K562 (cell line): ENCODE results near the gene ANKLE1. TPM values are rescaled to one million over a fixed set of nuclear protein-coding genes. Genes with fewer than 3 reads are reported as not detected.

Experiments
- BCOR ChIP-seq: fragments of 450-650 bp; IDR thresholded peaks from 2 replicates; pipeline ENCODE4 v1.6.1; 2016
- GATAD2A ChIP-seq: fragments of 450-650 bp; IDR thresholded peaks from 2 replicates; pipeline ENCODE4 v1.6.1; 2017
- KLF16 ChIP-seq: IDR thresholded peaks from 2 replicates; pipeline ENCODE4 v1.6.1; 2016; ENCODE audit warnings: antibody characterized with exemption
- MCM5 ChIP-seq: fragments of 450-650 bp; IDR thresholded peaks from 2 replicates; pipeline ENCODE4 v1.6.1; 2016; ENCODE audit warnings: low read depth
- NCOA6 ChIP-seq: fragments of 450-650 bp; IDR thresholded peaks from 2 replicates; pipeline ENCODE4 v1.6.1; 2017; ENCODE audit warnings: mild to moderate bottlenecking
- RBM15 ChIP-seq: fragments of 200-400 bp; formaldehyde crosslinking; IDR thresholded peaks from 2 replicates; pipeline ENCODE4 v1.6.1; 2018; ENCODE audit warnings: mild to moderate bottlenecking, low read length, moderate library complexity; ENCODE audit not compliant: insufficient read depth
- RBM25 ChIP-seq: fragments of 200-400 bp; formaldehyde crosslinking; IDR thresholded peaks from 2 replicates; pipeline ENCODE4 v1.6.1; 2018; ENCODE audit warnings: low read length, low read depth, moderate library complexity; ENCODE audit not compliant: severe bottlenecking
- RHOXF2B ChIP-seq: fragments of 250-450 bp; sonication (Bioruptor Pico); conservative IDR thresholded peaks from 2 replicates; pipeline ENCODE4 v1.5.1; 2021
- SIN3B ChIP-seq: fragments of 450-650 bp; IDR thresholded peaks from 2 replicates; pipeline ENCODE4 v1.6.1; 2017; ENCODE audit warnings: low read depth, mild to moderate bottlenecking, moderate library complexity
- SIX5 ChIP-seq, 2 experiments: IDR thresholded peaks; 2 replicates each; pipeline ENCODE4 v1.6.1; 2011; ENCODE audit warnings: low read length in 2 of 2, borderline replicate concordance in 1 of 2, low read depth in 1 of 2, mild to moderate bottlenecking in 1 of 2, moderate library complexity in 1 of 2; ENCODE audit not compliant: insufficient read depth in 1 of 2
- SMAD3 ChIP-seq: fragments of 450-650 bp; formaldehyde crosslinking; conservative IDR thresholded peaks from 2 replicates; pipeline ENCODE4 v1.4.0; 2020; ENCODE audit warnings: mild to moderate bottlenecking
- SREBF2 ChIP-seq: sonication (generic); formaldehyde crosslinking; IDR thresholded peaks from 2 replicates; pipeline ENCODE4 v1.4.0; 2020; ENCODE audit warnings: mild to moderate bottlenecking, missing genetic modification reagents
- TEAD1 ChIP-seq, 2 experiments: fragments of 450-650 bp in 1 of 2; sonication (generic) in 1 of 2; formaldehyde crosslinking; IDR thresholded peaks; 2 replicates each; pipeline versions ENCODE4 v1.4.0 to v1.8.0; 2020 to 2022; ENCODE audit warnings: mild to moderate bottlenecking in 2 of 2, missing genetic modification reagents in 1 of 2
- TEAD4 ChIP-seq, 2 experiments: sonication (generic) in 1 of 2; formaldehyde crosslinking in 1 of 2; IDR thresholded peaks; 2 replicates each; pipeline versions ENCODE4 v1.6.1 to v1.8.0; 2012 to 2022; ENCODE audit warnings: borderline replicate concordance in 1 of 2, inconsistent platforms in 1 of 2, low read length in 1 of 2, mild to moderate bottlenecking in 1 of 2, missing genetic modification reagents in 1 of 2
- ZNF431 ChIP-seq: sonication (generic); formaldehyde crosslinking; IDR thresholded peaks from 2 replicates; pipeline ENCODE4 v1.8.0; 2022; ENCODE audit warnings: mild to moderate bottlenecking, missing genetic modification reagents
- polyA plus RNA-seq, 8 experiments: library from polyadenylated mRNA; depleted of rRNA in 4 of 8; stranded (reverse) in 5 of 8; unstranded in 3 of 8; fragments of >200 nt; fragmentation: Nextera tagmentation in 2 of 8; fragmentation: Illumina TruSeq in 1 of 8; extraction: Ambion mirVana in 2 of 8; extraction: Trizol in 1 of 8; gene quantifications; 2 replicates each; pipeline versions ENCODE4 v1.2.1 to v1.2.3, GENCODE V29; 2011 to 2014; ENCODE audit warnings: inconsistent platforms in 1 of 8, missing spikeins in 1 of 8
- total RNA-seq, 7 experiments: library from RNA; depleted of rRNA in 6 of 7; stranded (reverse); fragments of >200 nt in 6 of 7; fragmentation: Illumina TruSeq in 2 of 7; extraction: Trizol in 2 of 7; gene quantifications; 2 replicates each; pipeline versions ENCODE4 v1.2.1 to v1.2.3, GENCODE V29; 2011 to 2021; ENCODE audit warnings: low replicate concordance in 1 of 7
- TF ChIP-seq, protein P1 (sequence below): fragments of 200-800 bp; sonication (Bioruptor generic); IDR thresholded peaks from 2 replicates; pipeline ENCODE4 v1.6.1; 2017; ENCODE audit warnings: missing genetic modification characterization, missing compliant biosample characterization
- TF ChIP-seq, protein P2 (sequence below), 2 experiments: fragments of 450-650 bp; IDR thresholded peaks; 2 replicates each; pipeline ENCODE4 v1.6.1; 2016
- TF ChIP-seq, protein P3 (sequence below): fragments of 250-450 bp; sonication (Bioruptor Pico); IDR thresholded peaks from 2 replicates; pipeline ENCODE4 v1.6.1; 2021; ENCODE audit warnings: mild to moderate bottlenecking
- TF ChIP-seq, protein P4 (sequence below): sonication (generic); formaldehyde crosslinking; IDR thresholded peaks from 2 replicates; pipeline ENCODE4 v1.8.1; 2023; ENCODE audit warnings: missing genetic modification reagents, mild to moderate bottlenecking, borderline replicate concordance

Gene ANKLE1
- total and polyA plus RNA-seq, 9 of the 15 experiments (the other 6 are each of a cell fraction or from before 2014, with no cell fraction given), result 0.63 to 9.2 (median 2.9) TPM

DNA sequence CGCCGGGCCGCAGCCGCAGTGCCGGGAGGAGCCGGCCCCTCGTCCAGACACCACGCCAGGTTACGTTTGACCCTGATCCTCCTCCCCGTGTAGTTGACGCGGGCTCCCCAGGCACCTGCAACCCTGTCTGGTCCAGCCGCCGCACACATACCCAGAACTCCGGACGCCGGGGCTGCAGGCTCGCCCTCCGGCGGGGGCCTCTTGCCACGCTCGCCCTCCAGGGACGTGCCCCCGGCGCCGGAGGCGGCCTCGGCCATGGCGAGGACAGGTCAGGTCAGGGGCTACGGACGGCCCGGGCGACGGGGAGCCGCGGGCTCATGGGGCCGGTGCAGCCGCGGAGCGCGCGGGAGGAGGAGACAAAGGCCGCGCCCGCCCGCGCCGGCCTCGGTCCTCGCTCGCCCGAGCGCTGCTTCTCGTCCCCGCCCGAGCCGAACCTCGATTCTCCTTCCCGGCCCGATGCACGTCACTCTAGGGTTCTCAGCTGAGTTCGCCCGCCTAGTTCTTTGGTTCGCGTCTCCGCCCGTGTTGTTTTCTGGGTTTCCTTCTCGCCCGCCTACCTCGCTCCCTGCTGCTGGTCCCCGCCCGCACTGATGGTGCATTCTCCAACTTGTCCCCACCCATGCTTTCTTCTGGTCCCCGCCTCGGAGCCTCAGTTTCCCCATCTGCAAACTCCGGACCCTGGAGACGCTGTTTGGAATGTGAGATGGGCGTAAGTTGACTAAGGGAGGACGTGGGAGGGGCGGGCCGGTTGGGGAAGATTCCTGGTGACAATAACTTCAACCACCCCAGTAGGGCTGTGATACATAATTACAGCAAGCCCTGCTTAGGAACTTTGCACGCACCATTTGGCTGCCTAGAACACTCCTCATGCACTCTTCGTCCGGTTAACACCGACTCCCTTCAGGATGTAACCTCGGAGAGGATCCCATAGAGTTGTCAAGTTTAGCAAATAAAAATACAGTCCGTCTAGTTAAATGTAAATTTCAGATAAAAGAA lies 53.0 kb downstream of the ANKLE1 start, which contains the start of gene ANO8 (continued):
- TF ChIP-seq, protein P1, sequence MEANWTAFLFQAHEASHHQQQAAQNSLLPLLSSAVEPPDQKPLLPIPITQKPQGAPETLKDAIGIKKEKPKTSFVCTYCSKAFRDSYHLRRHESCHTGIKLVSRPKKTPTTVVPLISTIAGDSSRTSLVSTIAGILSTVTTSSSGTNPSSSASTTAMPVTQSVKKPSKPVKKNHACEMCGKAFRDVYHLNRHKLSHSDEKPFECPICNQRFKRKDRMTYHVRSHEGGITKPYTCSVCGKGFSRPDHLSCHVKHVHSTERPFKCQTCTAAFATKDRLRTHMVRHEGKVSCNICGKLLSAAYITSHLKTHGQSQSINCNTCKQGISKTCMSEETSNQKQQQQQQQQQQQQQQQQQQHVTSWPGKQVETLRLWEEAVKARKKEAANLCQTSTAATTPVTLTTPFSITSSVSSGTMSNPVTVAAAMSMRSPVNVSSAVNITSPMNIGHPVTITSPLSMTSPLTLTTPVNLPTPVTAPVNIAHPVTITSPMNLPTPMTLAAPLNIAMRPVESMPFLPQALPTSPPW, result peak; percentile 61; the same call in 1 of the 2 replicates
- no peak for TF ChIP-seq SIX5 (IDR thresholded peaks at IDR 0.05; ENCODE audit: borderline replicate concordance in 1 of 2, insufficient read depth in 1 of 2, low read depth in 1 of 2, low read length in 2 of 2)
- TF ChIP-seq, protein P2, sequence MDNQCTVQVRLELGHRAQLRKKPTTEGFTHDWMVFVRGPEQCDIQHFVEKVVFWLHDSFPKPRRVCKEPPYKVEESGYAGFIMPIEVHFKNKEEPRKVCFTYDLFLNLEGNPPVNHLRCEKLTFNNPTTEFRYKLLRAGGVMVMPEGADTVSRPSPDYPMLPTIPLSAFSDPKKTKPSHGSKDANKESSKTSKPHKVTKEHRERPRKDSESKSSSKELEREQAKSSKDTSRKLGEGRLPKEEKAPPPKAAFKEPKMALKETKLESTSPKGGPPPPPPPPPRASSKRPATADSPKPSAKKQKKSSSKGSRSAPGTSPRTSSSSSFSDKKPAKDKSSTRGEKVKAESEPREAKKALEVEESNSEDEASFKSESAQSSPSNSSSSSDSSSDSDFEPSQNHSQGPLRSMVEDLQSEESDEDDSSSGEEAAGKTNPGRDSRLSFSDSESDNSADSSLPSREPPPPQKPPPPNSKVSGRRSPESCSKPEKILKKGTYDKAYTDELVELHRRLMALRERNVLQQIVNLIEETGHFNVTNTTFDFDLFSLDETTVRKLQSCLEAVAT (IDR thresholded peaks at IDR 0.05), result peak in 1 of 2 experiments; percentile 91; a peak in 2 of 4 replicates
- no peak for TF ChIP-seq MCM5
- peak; percentile 85 for TF ChIP-seq SIN3B
- TF ChIP-seq, protein P3, sequence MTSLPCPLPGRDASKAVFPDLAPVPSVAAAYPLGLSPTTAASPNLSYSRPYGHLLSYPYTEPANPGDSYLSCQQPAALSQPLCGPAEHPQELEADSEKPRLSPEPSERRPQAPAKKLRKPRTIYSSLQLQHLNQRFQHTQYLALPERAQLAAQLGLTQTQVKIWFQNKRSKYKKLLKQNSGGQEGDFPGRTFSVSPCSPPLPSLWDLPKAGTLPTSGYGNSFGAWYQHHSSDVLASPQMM (CRISPR knock-in tag), result no peak
- no peak for TF ChIP-seq GATAD2A
- peak; percentile 49 for TF ChIP-seq TEAD4 (IDR thresholded peaks at IDR 0.05; ENCODE audit: low read length)
- peak; percentile 19; the same call in 1 of the 2 replicates for TF ChIP-seq TEAD4 (CRISPR knock-in tag; IDR thresholded peaks at IDR 0.05; ENCODE audit: borderline replicate concordance)
- TF ChIP-seq RHOXF2B (CRISPR knock-in tag), result 0 out of 2 replicates have a peak, but pooled peaks have one; percentile 39
- no peak for TF ChIP-seq RBM15
- TF ChIP-seq SMAD3 (CRISPR knock-in tag), result no peak
- no peak for TF ChIP-seq KLF16
- peak; percentile 97 for TF ChIP-seq BCOR
- TF ChIP-seq, protein P4, sequence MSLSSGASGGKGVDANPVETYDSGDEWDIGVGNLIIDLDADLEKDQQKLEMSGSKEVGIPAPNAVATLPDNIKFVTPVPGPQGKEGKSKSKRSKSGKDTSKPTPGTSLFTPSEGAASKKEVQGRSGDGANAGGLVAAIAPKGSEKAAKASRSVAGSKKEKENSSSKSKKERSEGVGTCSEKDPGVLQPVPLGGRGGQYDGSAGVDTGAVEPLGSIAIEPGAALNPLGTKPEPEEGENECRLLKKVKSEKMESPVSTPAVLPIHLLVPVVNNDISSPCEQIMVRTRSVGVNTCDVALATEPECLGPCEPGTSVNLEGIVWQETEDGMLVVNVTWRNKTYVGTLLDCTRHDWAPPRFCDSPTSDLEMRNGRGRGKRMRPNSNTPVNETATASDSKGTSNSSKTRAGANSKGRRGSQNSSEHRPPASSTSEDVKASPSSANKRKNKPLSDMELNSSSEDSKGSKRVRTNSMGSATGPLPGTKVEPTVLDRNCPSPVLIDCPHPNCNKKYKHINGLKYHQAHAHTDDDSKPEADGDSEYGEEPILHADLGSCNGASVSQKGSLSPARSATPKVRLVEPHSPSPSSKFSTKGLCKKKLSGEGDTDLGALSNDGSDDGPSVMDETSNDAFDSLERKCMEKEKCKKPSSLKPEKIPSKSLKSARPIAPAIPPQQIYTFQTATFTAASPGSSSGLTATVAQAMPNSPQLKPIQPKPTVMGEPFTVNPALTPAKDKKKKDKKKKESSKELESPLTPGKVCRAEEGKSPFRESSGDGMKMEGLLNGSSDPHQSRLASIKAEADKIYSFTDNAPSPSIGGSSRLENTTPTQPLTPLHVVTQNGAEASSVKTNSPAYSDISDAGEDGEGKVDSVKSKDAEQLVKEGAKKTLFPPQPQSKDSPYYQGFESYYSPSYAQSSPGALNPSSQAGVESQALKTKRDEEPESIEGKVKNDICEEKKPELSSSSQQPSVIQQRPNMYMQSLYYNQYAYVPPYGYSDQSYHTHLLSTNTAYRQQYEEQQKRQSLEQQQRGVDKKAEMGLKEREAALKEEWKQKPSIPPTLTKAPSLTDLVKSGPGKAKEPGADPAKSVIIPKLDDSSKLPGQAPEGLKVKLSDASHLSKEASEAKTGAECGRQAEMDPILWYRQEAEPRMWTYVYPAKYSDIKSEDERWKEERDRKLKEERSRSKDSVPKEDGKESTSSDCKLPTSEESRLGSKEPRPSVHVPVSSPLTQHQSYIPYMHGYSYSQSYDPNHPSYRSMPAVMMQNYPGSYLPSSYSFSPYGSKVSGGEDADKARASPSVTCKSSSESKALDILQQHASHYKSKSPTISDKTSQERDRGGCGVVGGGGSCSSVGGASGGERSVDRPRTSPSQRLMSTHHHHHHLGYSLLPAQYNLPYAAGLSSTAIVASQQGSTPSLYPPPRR (CRISPR knock-in tag), result peak; percentile 59; the same call in 1 of the 2 replicates
- TF ChIP-seq SREBF2, result no peak
- peak in 1 of 2 experiments; percentile 91; a peak in 1 of 4 replicates for TF ChIP-seq TEAD1 (CRISPR knock-in tag; IDR thresholded peaks at IDR 0.05)
- peak; percentile 63 for TF ChIP-seq RBM25
- peak; percentile 69 for TF ChIP-seq ZNF431 (CRISPR knock-in tag)
- no peak for TF ChIP-seq NCOA6
